PC-3 (cell line): ENCODE data around the gene YTHDC2. TPM values are rescaled to one million over a fixed set of nuclear protein-coding genes. Genes with fewer than 3 reads are reported as not detected.

Experiments used
- ATAC-seq: fragments of 200-7000 bp; cut with Tn5 transposase; 2 replicates; pipeline ENCODE4 v1.9.1; 2020; ENCODE audit warnings: mild to moderate bottlenecking, moderate library complexity
- BruUV-seq: library from RNA; stranded (reverse); fragments of 400-500 nt; replicated peaks from 2 replicates; lab custom pipeline; 2021; lab: Mats Ljungman, UMichigan
- CTCF ChIA-PET: fragments of 300-600 bp; sonication (Branson Sonifier 250); formaldehyde crosslinking; loops from one replicate; lab custom pipeline; 2022; ENCODE audit warnings: antibody characterized with exemption; lab: Charles Lee
- POLR2A ChIA-PET: fragments of 300-600 bp; sonication (Branson Sonifier 250); formaldehyde crosslinking; loops from one replicate; lab custom pipeline; 2022; ENCODE audit warnings: antibody characterized with exemption; ENCODE audit not compliant: unreplicated experiment; lab: Charles Lee
- DNase-seq: peaks from one replicate; pipeline ENCODE4 v3.0.0-alpha.2; 2015
- H2AFZ ChIP-seq: fragments of 300-600 bp; sonication (generic); 2 replicates; pipeline ENCODE4 v1.6.0; 2016; ENCODE audit warnings: antibody characterized with exemption, low read length
- H3F3A ChIP-seq: fragments of 300-600 bp; sonication (generic); one replicate; pipeline ENCODE4 v1.6.0; 2017; ENCODE audit warnings: antibody characterized with exemption, low read length, control low read depth, mild to moderate bottlenecking; ENCODE audit not compliant: unreplicated experiment
- H3K27ac ChIP-seq: fragments of 300-600 bp; sonication (generic); 2 replicates; pipeline ENCODE4 v1.5.1; 2016; ENCODE audit warnings: mild to moderate bottlenecking, low read length
- H3K27me3 ChIP-seq: fragments of 300-600 bp; sonication (generic); 2 replicates; pipeline ENCODE4 v1.6.1; 2016; ENCODE audit warnings: low read length, mixed read lengths
- H3K36me3 ChIP-seq: fragments of 300-600 bp; sonication (generic); 2 replicates; pipeline ENCODE4 v1.6.1; 2016; ENCODE audit warnings: low read depth, mixed run types, low read length, mixed read lengths
- H3K4me1 ChIP-seq: fragments of 300-600 bp; sonication (generic); 2 replicates; pipeline ENCODE4 v1.5.1; 2016; ENCODE audit warnings: low read length; ENCODE audit not compliant: insufficient read depth
- H3K4me2 ChIP-seq: fragments of 300-600 bp; sonication (generic); 2 replicates; pipeline ENCODE4 v1.6.0; 2016; ENCODE audit warnings: low read length
- H3K4me3 ChIP-seq: fragments of 300-600 bp; sonication (generic); 2 replicates; pipeline ENCODE4 v1.5.1; 2016; ENCODE audit warnings: mild to moderate bottlenecking, low read length, mixed read lengths
- H3K79me2 ChIP-seq: fragments of 300-600 bp; sonication (generic); 2 replicates; pipeline ENCODE4 v1.6.1; 2017; ENCODE audit warnings: low read length, mixed read lengths
- H3K9ac ChIP-seq: fragments of 300-600 bp; sonication (generic); 2 replicates; pipeline ENCODE4 v1.6.0; 2016; ENCODE audit warnings: mild to moderate bottlenecking, low read length
- H3K9me2 ChIP-seq: fragments of 300-600 bp; sonication (generic); replicated peaks from 2 replicates; pipeline ENCODE4 v1.6.1; 2016; ENCODE audit warnings: mixed run types, low read length, mixed read lengths
- H3K9me3 ChIP-seq: fragments of 300-600 bp; sonication (generic); 2 replicates; pipeline ENCODE4 v1.6.1; 2016; ENCODE audit warnings: low read length, mixed read lengths
- H4K20me1 ChIP-seq: fragments of 300-600 bp; sonication (generic); 2 replicates; pipeline ENCODE4 v1.6.1; 2016; ENCODE audit warnings: low read length, mixed read lengths
- EZH2 ChIP-seq: fragments of 300-600 bp; sonication (generic); IDR thresholded peaks from one replicate; pipeline ENCODE4 v1.6.1; 2017; ENCODE audit warnings: antibody characterized with exemption, mild to moderate bottlenecking, low read length; ENCODE audit not compliant: unreplicated experiment
- EZH2phosphoT487 ChIP-seq: fragments of 300-600 bp; sonication (generic); IDR thresholded peaks from 2 replicates; pipeline ENCODE4 v1.6.1; 2018; ENCODE audit warnings: mild to moderate bottlenecking, antibody characterized with exemption, low read length, borderline replicate concordance
- intact Hi-C: fragments of 100-400 bp; cut with micrococcal nuclease; formaldehyde crosslinking; loops from 2 replicates; pipeline ENCODE4 v1.9.0; 2023
- total RNA-seq: library from RNA; depleted of rRNA; stranded (reverse); fragments of >200 nt; gene quantifications from 2 replicates; pipeline ENCODE4 v1.2.3, GENCODE V29; 2014
- TF ChIP-seq, protein P1 (sequence below): fragments of 300-600 bp; sonication (generic); conservative IDR thresholded peaks from 2 replicates; pipeline ENCODE4 v1.5.1; 2017; ENCODE audit warnings: antibody characterized with exemption, low read depth, mild to moderate bottlenecking, low read length

The YTHDC2 gene
- total RNA-seq, 1 experiment from 2014 or later = 20.2 TPM

DNA sequence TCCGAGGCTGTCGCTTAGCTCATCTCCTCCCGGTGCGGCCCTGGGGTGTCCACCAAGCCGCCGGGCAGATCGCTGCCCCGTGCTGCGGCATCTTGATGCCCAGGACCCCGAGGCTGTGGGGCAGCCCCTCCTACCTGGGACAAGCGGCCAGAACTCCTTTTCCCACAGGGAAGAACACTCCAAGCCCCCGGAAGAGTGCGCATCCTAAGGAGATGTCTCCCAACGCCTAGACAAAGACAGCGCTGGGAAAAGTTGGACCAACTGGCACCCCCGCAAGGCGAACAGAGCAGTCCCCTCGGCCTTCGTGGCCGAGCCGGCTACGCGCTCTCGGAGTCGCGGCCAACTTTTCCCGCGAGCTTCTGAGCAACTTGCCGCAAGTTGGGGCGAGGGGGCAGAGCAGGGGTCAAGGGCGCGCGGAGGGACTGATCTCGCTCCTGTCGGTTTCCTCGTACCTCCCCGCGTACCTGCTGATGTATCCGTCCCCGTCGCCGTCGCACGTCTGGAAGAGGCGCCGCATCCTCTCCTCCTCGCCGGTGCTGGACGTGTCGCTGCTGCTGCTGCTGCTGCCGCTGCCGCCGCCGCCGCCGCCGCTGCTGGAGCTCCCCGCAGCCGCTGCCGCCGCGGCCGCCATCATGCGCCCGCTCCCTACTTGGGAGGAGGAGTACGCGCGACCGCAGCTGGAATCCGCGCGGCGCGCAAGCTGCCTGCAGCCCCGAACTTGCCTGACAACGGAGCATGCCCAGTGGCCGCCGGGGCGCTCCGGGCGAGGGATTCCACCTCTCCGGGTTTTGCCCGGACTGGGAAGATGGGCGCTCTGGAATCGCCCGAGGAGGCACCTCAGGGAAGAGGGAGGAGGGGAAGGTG is 25.5 kb upstream of the YTHDC2 start, which contains the start of gene MCC:
MCC (minus strand) TSS at position 673 of the 864 bp plus-strand sequence.
- peak within 1 kb of the TSS; percentile 99 for H2AFZ ChIP-seq

GRCh38 chr5:113488645-113489184 is 24.8 kb upstream of the YTHDC2 start:
- TF ChIP-seq EZH2phosphoT487 (no peak), EZH2 (no peak)
- TF ChIP-seq, protein P1, sequence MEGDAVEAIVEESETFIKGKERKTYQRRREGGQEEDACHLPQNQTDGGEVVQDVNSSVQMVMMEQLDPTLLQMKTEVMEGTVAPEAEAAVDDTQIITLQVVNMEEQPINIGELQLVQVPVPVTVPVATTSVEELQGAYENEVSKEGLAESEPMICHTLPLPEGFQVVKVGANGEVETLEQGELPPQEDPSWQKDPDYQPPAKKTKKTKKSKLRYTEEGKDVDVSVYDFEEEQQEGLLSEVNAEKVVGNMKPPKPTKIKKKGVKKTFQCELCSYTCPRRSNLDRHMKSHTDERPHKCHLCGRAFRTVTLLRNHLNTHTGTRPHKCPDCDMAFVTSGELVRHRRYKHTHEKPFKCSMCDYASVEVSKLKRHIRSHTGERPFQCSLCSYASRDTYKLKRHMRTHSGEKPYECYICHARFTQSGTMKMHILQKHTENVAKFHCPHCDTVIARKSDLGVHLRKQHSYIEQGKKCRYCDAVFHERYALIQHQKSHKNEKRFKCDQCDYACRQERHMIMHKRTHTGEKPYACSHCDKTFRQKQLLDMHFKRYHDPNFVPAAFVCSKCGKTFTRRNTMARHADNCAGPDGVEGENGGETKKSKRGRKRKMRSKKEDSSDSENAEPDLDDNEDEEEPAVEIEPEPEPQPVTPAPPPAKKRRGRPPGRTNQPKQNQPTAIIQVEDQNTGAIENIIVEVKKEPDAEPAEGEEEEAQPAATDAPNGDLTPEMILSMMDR = no peak
- Histone ChIP-seq H3K9me2 (no peaks in the 10 kb centered on the region), H4K20me1 (no peaks in the 10 kb centered on the region), H2AFZ (peak overlapping the region; percentile 99), H3K4me3 (peak overlapping the region; percentile 87), H3K9me3 (peaks cover 11% of the 10 kb centered on the region), H3K4me2 (peak overlapping the region; percentile 97), H3K27ac (no peak overlapping the region), H3K36me3 (no peaks in the 10 kb centered on the region), H3K27me3 (peaks cover 16% of the 10 kb centered on the region; the same call in 1 of the 2 replicates), H3K9ac (peak overlapping the region; percentile 21; the same call in 1 of the 2 replicates), H3K79me2 (no peaks in the 10 kb centered on the region), H3F3A (no peaks in the 10 kb centered on the region), H3K4me1 (peaks cover 13% of the 10 kb centered on the region)
- intact Hi-C loops = loop anchor here (1.0 to 5.0 kb wide), 3 partner anchors 22 to 109 kb away; no protein-coding TSS in a partner anchor
- no TSS peak for BruUV-seq
- DNase-seq (peak; percentile 12), ATAC-seq (peak; percentile 29)
- ChIA-PET POLR2A (no interaction called here), CTCF (no interaction called here)

More for the DNA sequence above, 25.5 kb upstream of the YTHDC2 start, which contains the start of gene MCC:
- no TSS peak for BruUV-seq
- H3K36me3 ChIP-seq = no peaks in the 10 kb centered on the region
- H3K4me3 ChIP-seq = peak within 1 kb of the TSS; percentile 87
- peak within 1 kb of the TSS; percentile 97 for H3K4me2 ChIP-seq
- H3K9me2 ChIP-seq = no peaks in the 10 kb centered on the region
- H3F3A ChIP-seq = no peaks in the 10 kb centered on the region
- H3K27me3 ChIP-seq = peaks cover 16% of the 10 kb centered on the region; the same call in 1 of the 2 replicates
- ATAC-seq (peak; percentile 62), DNase-seq (peak; percentile 76)
- no peak within 1 kb of the TSS for H3K27ac ChIP-seq
- H3K4me1 ChIP-seq = peaks cover 13% of the 10 kb centered on the region
- H3K9ac ChIP-seq = peak within 1 kb of the TSS; percentile 21; the same call in 1 of the 2 replicates
- H3K9me3 ChIP-seq = peaks cover 11% of the 10 kb centered on the region
- ChIA-PET CTCF (no interaction called here), POLR2A (interaction anchor here (0.6 kb wide), 1 partner anchor 480 kb away, joined by 4 read pairs; no protein-coding TSS in a partner anchor)
- H3K79me2 ChIP-seq = no peaks in the 10 kb centered on the region
- TF ChIP-seq EZH2phosphoT487 (no peak), EZH2 (no peak)
- TF ChIP-seq, protein P1 = no peak
- intact Hi-C loops = loop anchor here (2.0 to 5.0 kb wide), 2 partner anchors 23 to 96 kb away; no protein-coding TSS in a partner anchor
- H4K20me1 ChIP-seq = no peaks in the 10 kb centered on the region
